A673 (cell line): Measurements from ENCODE around the gene CCDC97. TPM values are rescaled to one million over a fixed set of nuclear protein-coding genes. Genes with fewer than 3 reads are reported as not detected.

Experiments
- BruUV-seq: library from RNA; stranded (reverse); fragments of 400-500 nt; replicated peaks from 2 replicates; lab custom pipeline; 2021; lab: Mats Ljungman, UMichigan
- CTCF ChIA-PET: fragments of 300-600 bp; sonication (Branson Sonifier 250); formaldehyde crosslinking; loops from one replicate; lab custom pipeline; 2022; ENCODE audit warnings: antibody characterized with exemption; lab: Charles Lee
- POLR2A ChIA-PET: fragments of 300-600 bp; sonication (Branson Sonifier 250); formaldehyde crosslinking; loops from one replicate; lab custom pipeline; 2022; ENCODE audit warnings: antibody characterized with exemption; ENCODE audit not compliant: low non-redundant PET; lab: Charles Lee
- DNase-seq: peaks from one replicate; pipeline ENCODE4 v3.0.0-alpha.2; 2015; ENCODE audit warnings: low spot score
- H3K27ac ChIP-seq: fragments of 200-600 bp; sonication (generic); 2 replicates; pipeline ENCODE4 v1.5.1; 2016; ENCODE audit warnings: mixed run types, low read depth, mild to moderate bottlenecking, mixed read lengths, antibody characterized with exemption, low read length; ENCODE audit not compliant: poor library complexity, severe bottlenecking
- H3K27me3 ChIP-seq: fragments of 200-600 bp; sonication (generic); replicated peaks from 2 replicates; pipeline ENCODE4 v1.6.1; 2017; ENCODE audit warnings: mixed run types, low read depth, mild to moderate bottlenecking, mixed read lengths, antibody characterized with exemption, low read length; ENCODE audit not compliant: insufficient read depth, poor library complexity
- H3K36me3 ChIP-seq: fragments of 200-600 bp; sonication (generic); 2 replicates; pipeline ENCODE4 v1.6.1; 2016; ENCODE audit warnings: mixed run types, mild to moderate bottlenecking, mixed read lengths, antibody characterized with exemption, low read length; ENCODE audit not compliant: insufficient read depth, poor library complexity, severe bottlenecking
- H3K4me1 ChIP-seq: fragments of 200-600 bp; sonication (generic); 2 replicates; pipeline ENCODE4 v1.6.1; 2017; ENCODE audit warnings: mixed run types, mild to moderate bottlenecking, mixed read lengths, antibody characterized with exemption, low read length; ENCODE audit not compliant: insufficient read depth, poor library complexity, severe bottlenecking
- H3K4me3 ChIP-seq: fragments of 200-600 bp; sonication (generic); 2 replicates; pipeline ENCODE4 v1.5.1; 2016; ENCODE audit warnings: low read depth, mixed run types, mild to moderate bottlenecking, mixed read lengths, low read length; ENCODE audit not compliant: poor library complexity, severe bottlenecking
- H3K9me3 ChIP-seq: fragments of 200-600 bp; sonication (generic); 2 replicates; pipeline ENCODE4 v1.6.1; 2016; ENCODE audit warnings: mixed run types, low read depth, mild to moderate bottlenecking, mixed read lengths, antibody characterized with exemption, low read length; ENCODE audit not compliant: poor library complexity, severe bottlenecking
- EZH2 ChIP-seq: fragments of 200-600 bp; sonication (generic); IDR thresholded peaks from 2 replicates; pipeline ENCODE4 v1.6.1; 2017; ENCODE audit warnings: borderline replicate concordance, low read depth, mild to moderate bottlenecking, mixed read lengths, antibody characterized with exemption, low read length; ENCODE audit not compliant: poor library complexity, severe bottlenecking
- intact Hi-C: fragments of 100-400 bp; cut with micrococcal nuclease; formaldehyde crosslinking; loops from one replicate; pipeline ENCODE4 v1.10.0; 2022; ENCODE audit not compliant: unreplicated experiment
- total RNA-seq: library from RNA; stranded (reverse); gene quantifications from 2 replicates; pipeline ENCODE4 v1.2.3, GENCODE V29; 2021
- TF ChIP-seq, protein P1 (sequence below): fragments of 300-800, 200-600 bp; sonication (generic); conservative IDR thresholded peaks from 2 replicates; pipeline ENCODE4 v1.5.1; 2017; ENCODE audit warnings: low read depth, mild to moderate bottlenecking, antibody characterized with exemption, low read length, moderate library complexity, mixed read lengths

Gene CCDC97
- total RNA-seq, 1 experiment from 2014 or later: 40.8 TPM

DNA sequence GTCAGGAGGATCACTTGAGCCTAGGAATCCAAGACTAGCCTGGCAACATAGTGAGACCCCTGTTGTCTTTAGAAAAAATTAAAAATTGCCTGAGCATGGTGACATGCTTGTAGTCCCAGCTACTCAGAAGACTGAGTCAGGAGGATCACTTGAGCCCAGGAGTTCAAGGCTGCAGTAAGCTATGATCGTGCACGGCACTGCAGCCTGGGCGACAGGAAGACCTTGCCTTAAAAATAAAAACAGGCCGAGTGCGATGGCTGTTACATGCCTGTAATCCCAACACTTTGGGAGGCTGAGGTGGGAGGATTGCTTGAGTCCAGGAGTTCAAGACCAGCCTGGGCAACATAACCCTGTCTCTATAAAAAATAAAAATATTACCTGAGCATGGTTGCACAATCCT, 40.4 kb upstream of the CCDC97 start:
- Histone ChIP-seq H3K9me3 (no peaks in the 10 kb centered on the region), H3K36me3 (peaks cover 73% of the 10 kb centered on the region), H3K27me3 (no peaks in the 10 kb centered on the region), H3K4me3 (no peak overlapping the region), H3K4me1 (peaks cover 8% of the 10 kb centered on the region), H3K27ac (no peak overlapping the region)
- ChIA-PET CTCF (no interaction called here), POLR2A (no interaction called here)
- no TSS peak for BruUV-seq
- TF ChIP-seq, protein P1, sequence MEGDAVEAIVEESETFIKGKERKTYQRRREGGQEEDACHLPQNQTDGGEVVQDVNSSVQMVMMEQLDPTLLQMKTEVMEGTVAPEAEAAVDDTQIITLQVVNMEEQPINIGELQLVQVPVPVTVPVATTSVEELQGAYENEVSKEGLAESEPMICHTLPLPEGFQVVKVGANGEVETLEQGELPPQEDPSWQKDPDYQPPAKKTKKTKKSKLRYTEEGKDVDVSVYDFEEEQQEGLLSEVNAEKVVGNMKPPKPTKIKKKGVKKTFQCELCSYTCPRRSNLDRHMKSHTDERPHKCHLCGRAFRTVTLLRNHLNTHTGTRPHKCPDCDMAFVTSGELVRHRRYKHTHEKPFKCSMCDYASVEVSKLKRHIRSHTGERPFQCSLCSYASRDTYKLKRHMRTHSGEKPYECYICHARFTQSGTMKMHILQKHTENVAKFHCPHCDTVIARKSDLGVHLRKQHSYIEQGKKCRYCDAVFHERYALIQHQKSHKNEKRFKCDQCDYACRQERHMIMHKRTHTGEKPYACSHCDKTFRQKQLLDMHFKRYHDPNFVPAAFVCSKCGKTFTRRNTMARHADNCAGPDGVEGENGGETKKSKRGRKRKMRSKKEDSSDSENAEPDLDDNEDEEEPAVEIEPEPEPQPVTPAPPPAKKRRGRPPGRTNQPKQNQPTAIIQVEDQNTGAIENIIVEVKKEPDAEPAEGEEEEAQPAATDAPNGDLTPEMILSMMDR: no peak
- no peak for TF ChIP-seq EZH2
- DNase-seq: no peak
- intact Hi-C loops: no loop called here

DNA sequence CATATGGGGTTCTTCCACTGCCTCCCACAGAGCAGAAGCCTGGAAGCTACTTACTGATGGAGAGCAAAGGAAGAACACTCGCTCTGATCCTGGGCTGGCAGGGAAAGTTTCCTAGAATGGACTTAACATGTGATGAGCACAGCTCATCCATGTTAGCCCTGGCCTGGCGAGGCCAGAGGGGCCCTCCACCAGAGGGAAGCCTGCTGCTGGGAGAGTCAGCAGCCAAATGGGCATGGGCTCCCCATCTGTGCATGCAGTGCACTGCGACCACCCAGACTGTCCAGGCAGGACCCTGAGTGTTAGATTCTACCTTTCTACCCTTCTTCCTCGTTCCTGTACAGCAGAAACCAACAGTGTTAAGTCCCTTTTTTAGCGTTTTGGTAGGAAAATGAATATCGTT, 36.9 kb upstream of the CCDC97 start:
- Histone ChIP-seq H3K4me1 (no peaks in the 10 kb centered on the region), H3K27ac (no peak overlapping the region), H3K4me3 (no peak overlapping the region), H3K27me3 (no peaks in the 10 kb centered on the region), H3K36me3 (peaks cover 100% of the 10 kb centered on the region), H3K9me3 (no peaks in the 10 kb centered on the region)
- intact Hi-C loops: no loop called here
- DNase-seq: no peak
- BruUV-seq: no TSS peak
- ChIA-PET POLR2A (no interaction called here), CTCF (no interaction called here)
- TF ChIP-seq, protein P1: no peak
- no peak for TF ChIP-seq EZH2

DNA sequence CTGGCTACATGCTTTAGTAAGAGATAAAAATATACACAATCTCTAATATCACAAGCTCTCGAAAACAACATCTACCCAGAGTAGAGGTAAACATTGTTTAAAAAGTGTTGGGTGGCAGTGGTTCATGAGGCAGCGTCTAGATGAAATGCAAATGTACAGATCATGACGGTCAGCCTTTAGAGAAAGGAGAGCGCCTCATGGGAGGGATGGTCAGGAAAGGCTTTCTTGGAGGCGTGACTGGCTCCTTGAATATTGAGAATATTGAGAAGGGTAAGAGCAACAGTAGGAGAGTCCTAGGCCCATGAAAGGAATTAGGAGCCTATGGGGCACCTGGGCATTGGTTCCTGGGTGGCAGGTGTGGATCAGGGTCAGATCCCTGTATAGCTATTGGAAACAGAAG, 35.2 kb upstream of the CCDC97 start:
- BruUV-seq: no TSS peak
- peaks cover 100% of the 10 kb centered on the region for H3K36me3 ChIP-seq
- no peaks in the 10 kb centered on the region for H3K4me1 ChIP-seq
- ChIA-PET CTCF (no interaction called here), POLR2A (no interaction called here)
- no peak for TF ChIP-seq EZH2
- TF ChIP-seq, protein P1: no peak
- no peaks in the 10 kb centered on the region for H3K9me3 ChIP-seq
- intact Hi-C loops: no loop called here
- H3K4me3 ChIP-seq: no peak overlapping the region
- no peaks in the 10 kb centered on the region for H3K27me3 ChIP-seq
- DNase-seq: no peak
- H3K27ac ChIP-seq: no peak overlapping the region
